ENCODE results near the gene ZAR1L.

ZAR1L gene

DNA sequence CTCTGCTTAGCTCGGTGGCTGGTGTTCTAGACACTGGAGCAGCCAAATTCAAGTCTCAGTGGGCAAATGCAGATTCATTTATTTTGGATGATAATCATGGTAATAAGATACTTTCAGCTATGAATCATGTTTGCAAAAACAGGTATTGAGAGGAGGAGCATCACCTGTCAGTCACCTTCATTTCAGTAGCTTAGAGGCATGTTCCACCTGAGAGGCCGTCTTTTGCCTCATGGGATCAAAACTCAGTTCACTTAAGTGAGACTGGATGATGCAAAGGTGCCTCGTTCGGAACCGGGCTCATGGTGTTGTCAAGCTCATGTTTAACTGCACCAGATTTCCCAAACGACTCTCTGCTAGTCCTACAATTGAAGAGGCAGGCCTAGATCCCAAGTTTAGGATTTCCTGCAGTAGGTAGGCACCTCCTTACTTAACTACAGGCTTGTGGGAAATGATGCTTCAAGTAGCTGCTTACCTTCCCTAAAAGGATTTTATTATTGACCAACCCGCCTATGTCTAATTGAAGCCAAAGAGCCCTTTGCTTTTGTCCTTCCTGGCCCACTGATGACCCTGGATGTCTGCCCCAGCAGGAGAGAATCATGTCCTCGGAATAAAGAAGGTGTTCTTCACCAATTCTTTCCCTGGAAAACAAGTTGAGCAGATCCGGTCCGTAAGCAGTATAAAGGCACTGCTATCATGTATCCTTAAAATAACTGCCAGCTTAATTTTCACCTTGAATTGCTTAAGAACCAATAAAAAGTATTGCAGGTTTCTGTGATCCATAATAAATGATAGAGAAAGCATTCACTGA lies 60.0 kb downstream of the ZAR1L start:
- no peak for DNase-seq (ENCODE audit: low spot score)

DNA sequence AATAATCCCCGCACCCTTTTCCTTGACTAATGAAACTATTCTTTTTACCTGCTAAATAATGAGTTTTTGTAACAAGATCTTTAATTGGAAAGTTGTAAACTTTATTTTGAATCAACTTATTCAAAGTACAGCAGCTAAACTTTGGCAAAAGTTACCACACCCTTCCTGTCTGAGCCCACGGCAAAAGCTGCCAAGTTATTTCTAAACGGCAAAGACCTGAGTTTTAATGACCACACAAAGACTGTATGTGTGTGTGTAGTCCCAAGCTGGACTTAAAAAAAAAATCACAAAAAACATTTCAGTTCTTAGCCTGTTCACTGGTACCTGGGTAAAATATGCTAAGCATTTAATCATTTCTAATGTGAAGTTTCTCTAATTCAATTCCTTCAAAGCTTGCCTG lies 60.7 kb downstream of the ZAR1L start:
- no peak for DNase-seq (ENCODE audit: low spot score)

GRCh38 chr13:32253911-32254399 lies 61.2 kb downstream of the ZAR1L start:
- DNase-seq (ENCODE audit: low spot score): no peak

All from AG20443 (cell line).